ENCODE measurements around the gene RSKR. TPM values are rescaled to one million over a fixed set of nuclear protein-coding genes. Genes with fewer than 3 reads are reported as not detected.
"Not testable (repeated sequence)": the region's sequence is repeated elsewhere in the genome, so short reads cannot be mapped to it uniquely, and the experiment has no call there.

Gene RSKR, protein sequence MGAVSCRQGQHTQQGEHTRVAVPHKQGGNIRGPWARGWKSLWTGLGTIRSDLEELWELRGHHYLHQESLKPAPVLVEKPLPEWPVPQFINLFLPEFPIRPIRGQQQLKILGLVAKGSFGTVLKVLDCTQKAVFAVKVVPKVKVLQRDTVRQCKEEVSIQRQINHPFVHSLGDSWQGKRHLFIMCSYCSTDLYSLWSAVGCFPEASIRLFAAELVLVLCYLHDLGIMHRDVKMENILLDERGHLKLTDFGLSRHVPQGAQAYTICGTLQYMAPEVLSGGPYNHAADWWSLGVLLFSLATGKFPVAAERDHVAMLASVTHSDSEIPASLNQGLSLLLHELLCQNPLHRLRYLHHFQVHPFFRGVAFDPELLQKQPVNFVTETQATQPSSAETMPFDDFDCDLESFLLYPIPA
- 7.3 and 16.2 TPM in 2 replicates for total RNA-seq
- polyA plus RNA-seq, result 2.8 and 3.5 TPM in 2 replicates

DNA sequence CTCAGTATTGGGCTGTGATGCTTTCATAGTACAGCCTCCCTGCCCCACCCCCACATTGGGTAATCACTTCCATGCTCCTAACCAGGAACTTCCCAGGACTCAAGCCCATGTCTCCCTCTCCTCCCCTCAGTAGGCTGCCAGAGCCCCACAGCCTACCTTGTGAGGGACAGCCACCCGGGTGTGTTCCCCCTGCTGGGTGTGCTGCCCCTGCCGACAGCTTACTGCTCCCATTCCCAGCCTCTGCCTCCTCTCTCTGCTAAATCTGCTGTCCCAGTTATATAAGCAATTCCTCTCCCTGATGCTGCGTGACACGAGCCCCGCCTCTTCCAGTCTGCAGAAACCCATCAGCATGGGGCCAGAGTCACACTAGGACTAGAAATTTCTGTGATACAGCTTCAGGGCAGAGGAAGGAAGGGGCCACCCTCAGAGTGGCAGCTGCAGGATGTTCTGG, at the start of gene RSKR:
Gene RSKR, minus strand, starts transcription at position 255 of the 451 bp plus-strand sequence. Its CDS starts 24 bp downstream, at position 231.
- Histone ChIP-seq H3K27ac (no peak within 1 kb of the TSS), H3K36me3 (peaks cover 44% of the 10 kb centered on the region), H3K4me1 (ENCODE audit: low read depth) (no peaks in the 10 kb centered on the region), H3K27me3 (no peaks in the 10 kb centered on the region), H3K9me3 (ENCODE audit: low read depth) (no peaks in the 10 kb centered on the region), H3K4me3 (no peak within 1 kb of the TSS)
- TF ChIP-seq, protein P1, sequence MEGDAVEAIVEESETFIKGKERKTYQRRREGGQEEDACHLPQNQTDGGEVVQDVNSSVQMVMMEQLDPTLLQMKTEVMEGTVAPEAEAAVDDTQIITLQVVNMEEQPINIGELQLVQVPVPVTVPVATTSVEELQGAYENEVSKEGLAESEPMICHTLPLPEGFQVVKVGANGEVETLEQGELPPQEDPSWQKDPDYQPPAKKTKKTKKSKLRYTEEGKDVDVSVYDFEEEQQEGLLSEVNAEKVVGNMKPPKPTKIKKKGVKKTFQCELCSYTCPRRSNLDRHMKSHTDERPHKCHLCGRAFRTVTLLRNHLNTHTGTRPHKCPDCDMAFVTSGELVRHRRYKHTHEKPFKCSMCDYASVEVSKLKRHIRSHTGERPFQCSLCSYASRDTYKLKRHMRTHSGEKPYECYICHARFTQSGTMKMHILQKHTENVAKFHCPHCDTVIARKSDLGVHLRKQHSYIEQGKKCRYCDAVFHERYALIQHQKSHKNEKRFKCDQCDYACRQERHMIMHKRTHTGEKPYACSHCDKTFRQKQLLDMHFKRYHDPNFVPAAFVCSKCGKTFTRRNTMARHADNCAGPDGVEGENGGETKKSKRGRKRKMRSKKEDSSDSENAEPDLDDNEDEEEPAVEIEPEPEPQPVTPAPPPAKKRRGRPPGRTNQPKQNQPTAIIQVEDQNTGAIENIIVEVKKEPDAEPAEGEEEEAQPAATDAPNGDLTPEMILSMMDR (IDR thresholded peaks at IDR 0.05; ENCODE audit: low read depth, low read length), result no peak
- DNase-seq (ENCODE audit: low read depth in 1 of 2, low spot score in 1 of 2), result no peak

DNA sequence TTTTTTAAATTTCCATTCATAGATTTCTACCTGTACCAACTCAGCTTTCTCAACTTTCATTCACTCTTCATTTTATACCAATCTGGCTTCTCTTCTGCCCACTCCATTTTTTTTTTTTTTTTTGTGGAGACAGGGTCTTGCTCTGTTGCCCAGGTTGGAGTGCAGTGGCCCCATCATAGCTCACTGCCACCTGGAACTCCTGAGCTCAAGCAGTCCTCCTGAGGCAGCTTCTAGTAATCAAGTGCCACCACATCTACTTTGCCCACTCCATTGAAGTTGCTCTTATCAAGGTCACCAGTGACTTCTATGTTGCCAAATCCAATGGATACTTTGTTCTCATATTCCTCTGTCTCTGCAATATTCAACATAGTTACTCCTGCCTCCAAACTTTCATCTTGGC, 49.7 kb upstream of the RSKR start:
- no peaks in the 10 kb centered on the region for H3K27me3 ChIP-seq
- no peak overlapping the region for H3K4me3 ChIP-seq
- peaks cover 14% of the 10 kb centered on the region for H3K4me1 ChIP-seq (ENCODE audit: low read depth)
- no peak for DNase-seq (ENCODE audit: low read depth in 1 of 2, low spot score in 1 of 2)
- H3K27ac ChIP-seq, result no peak overlapping the region
- H3K36me3 ChIP-seq, result peaks cover 13% of the 10 kb centered on the region
- H3K9me3 ChIP-seq (ENCODE audit: low read depth), result no peaks in the 10 kb centered on the region
- TF ChIP-seq, protein P1 (IDR thresholded peaks at IDR 0.05; ENCODE audit: low read depth, low read length), result no peak

DNA sequence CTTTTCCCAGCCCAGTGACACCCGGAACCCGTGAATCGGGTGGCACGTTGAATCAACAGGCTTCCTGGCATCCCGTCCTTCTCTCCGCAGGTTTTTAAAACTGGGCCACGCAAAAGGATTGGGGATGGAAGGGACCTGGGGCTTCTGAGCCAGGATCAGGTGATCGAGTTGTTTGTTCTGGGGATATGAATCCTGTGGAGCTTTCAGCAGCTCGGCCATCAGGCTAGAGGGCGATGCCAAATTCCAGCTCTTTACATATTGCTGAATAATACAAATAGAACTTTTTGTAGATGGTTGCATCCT, 48.5 kb upstream of the RSKR start:
- Histone ChIP-seq H3K36me3 (peaks cover 7% of the 10 kb centered on the region), H3K4me3 (peak overlapping the region; percentile 73), H3K4me1 (ENCODE audit: low read depth) (peaks cover 14% of the 10 kb centered on the region), H3K9me3 (ENCODE audit: low read depth) (no peaks in the 10 kb centered on the region), H3K27ac (peak overlapping the region; percentile 98), H3K27me3 (no peaks in the 10 kb centered on the region)
- TF ChIP-seq, protein P1 (IDR thresholded peaks at IDR 0.05; ENCODE audit: low read depth, low read length), result no peak
- DNase-seq (ENCODE audit: low read depth in 1 of 2, low spot score in 1 of 2), result no peak

DNA sequence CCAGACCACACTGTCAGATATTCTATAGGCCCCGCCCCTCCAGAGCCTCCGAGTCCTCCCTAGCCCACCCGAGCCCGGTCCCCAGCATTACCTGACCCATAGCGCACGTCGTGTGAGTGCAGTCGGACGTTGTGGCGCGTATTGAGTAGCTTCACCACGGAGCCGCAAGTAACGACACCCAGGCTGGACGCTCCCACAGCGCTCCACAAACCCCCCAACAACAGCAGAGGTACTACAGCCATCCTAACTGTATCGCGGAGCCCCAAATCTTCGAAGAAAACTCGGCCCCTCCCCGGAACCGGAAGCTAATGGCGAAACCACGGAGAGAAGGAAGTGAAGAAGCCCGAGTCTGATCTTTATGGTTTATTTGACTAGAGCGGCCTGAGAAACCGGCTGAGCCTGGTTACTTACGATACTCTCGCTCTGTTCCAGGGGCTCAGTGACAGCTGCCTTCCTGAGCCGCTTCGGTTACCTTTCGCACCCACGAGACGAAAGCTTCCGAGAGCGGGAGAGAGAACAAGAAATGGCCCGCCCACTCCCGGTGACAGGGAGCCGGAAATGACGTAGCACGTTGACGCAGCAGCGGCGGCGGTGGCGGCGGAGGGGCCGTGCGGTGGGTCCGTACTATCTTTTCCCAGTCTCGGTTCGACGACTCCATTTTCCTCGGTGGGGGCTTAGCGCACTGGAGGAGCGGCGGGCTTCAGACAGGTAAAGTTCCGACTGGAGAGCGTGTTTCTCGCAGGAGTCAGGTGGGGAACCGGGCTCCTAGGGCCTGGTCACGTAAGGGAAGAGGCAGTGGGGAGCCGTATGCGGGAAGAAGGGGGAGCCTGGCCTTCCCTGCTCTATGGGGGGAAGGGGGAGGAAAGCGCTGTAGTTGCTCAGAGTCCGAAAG, 47.9 kb upstream of the RSKR start, which contains the start of the genes SDF2 and SUPT6H:
Gene SDF2, minus strand, starts transcription at position 272 of the 892 bp plus-strand sequence. Its CDS starts 30 bp downstream, at position 242.
Gene SUPT6H, plus strand, starts transcription at position 571 of the 892 bp plus-strand sequence. CDS start 11,197 bp downstream, outside the sequence.
- DNase-seq (ENCODE audit: low read depth in 1 of 2, low spot score in 1 of 2), result peak; percentile 88 to 93
- H3K36me3 ChIP-seq, result peaks cover 7% of the 10 kb centered on the region
- TF ChIP-seq, protein P1 (IDR thresholded peaks at IDR 0.05; ENCODE audit: low read depth, low read length), result no peak

DNA sequence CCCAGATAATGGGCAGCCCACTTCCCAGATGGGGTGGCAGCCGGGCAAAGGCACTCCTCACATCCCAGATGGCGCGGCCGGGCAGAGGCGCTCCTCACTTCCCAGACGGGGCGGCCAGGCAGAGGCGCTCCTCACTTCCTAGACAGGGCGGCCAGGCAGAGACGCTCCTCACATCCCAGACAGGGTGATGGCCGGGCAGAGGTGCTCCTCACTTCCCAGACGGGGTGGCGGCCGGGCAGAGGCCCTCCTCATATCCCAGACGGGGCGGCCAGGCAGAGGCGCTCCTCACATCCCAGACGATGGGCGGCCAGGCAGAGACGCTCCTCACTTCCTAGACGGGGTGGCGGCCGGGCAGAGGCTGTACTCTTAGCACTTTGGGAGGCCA, 45.5 kb upstream of the RSKR start:
- H3K36me3 ChIP-seq; DNase-seq (ENCODE audit: low read depth in 1 of 2, low spot score in 1 of 2); H3K27me3 ChIP-seq; H3K27ac ChIP-seq; H3K4me3 ChIP-seq; H3K9me3 ChIP-seq (ENCODE audit: low read depth): not testable (repeated sequence)
- H3K4me1 ChIP-seq (ENCODE audit: low read depth), result peaks cover 14% of the 10 kb centered on the region

More for the DNA sequence above, 47.9 kb upstream of the RSKR start, which contains the start of the genes SDF2 and SUPT6H:
- H3K27ac ChIP-seq, result peak within 1 kb of the TSS; percentile 98
- peak within 1 kb of the TSS; percentile 73 for H3K4me3 ChIP-seq
- peaks cover 14% of the 10 kb centered on the region for H3K4me1 ChIP-seq (ENCODE audit: low read depth)
- H3K9me3 ChIP-seq (ENCODE audit: low read depth), result no peaks in the 10 kb centered on the region
- H3K27me3 ChIP-seq, result no peaks in the 10 kb centered on the region

DNA sequence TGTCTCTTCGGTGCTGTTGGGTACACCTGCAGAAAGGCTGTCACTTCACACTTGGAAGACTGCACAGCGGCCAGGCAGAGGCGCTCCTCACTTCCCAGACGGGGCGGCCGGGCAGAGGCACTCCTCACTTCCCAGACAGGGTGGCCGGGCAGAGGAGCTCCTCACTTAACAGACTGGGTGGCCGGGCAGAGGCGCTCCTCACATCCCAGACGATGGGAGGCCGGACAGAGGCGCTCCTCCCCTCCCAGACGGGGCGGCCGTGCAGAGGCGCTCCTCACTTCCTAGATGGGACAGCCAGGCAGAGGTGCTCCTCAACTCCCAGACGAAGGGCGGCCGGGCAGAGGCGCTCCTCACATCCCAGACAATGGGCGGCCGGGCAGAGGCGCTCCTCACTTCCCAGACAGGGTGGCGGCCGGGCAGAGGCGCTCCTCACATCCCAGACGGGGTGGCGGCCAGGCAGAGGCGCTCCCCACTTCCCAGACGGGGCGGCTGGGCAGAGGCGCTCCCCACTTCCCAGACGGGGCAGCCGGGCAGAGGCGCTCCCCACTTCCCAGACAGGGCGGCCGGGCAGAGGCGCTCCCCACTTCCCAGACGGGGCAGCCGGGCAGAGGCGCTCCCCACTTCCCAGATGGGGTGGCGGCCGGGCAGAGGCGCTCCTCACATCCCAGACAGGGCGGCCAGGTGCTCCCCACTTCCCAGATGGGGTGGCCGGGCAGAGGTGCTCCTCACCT, 44.9 kb upstream of the RSKR start:
- H3K9me3 ChIP-seq (ENCODE audit: low read depth); H3K27ac ChIP-seq; H3K36me3 ChIP-seq; DNase-seq (ENCODE audit: low read depth in 1 of 2, low spot score in 1 of 2); H3K27me3 ChIP-seq; H3K4me3 ChIP-seq: not testable (repeated sequence)
- H3K4me1 ChIP-seq (ENCODE audit: low read depth), result peaks cover 14% of the 10 kb centered on the region

DNA sequence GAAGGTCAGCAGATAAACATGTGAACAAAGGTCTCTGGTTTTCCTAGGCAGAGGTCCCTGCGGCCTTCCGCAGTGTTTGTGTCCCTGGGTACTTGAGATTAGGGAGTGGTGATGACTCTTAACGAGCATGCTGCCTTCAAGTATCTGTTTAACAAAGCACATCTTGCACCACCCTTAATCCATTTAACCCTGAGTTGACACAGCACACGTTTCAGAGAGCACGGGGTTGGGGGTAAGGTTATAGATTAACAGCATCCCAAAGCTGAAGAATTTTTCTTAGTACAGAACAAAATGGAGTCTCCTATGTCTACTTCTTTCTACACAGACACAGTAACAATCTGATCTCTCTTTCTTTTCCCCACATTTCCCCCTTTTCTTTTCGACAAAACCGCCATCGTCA, 44.4 kb upstream of the RSKR start:
- H3K4me1 ChIP-seq (ENCODE audit: low read depth), result peaks cover 11% of the 10 kb centered on the region
- DNase-seq (ENCODE audit: low read depth in 1 of 2, low spot score in 1 of 2); H3K27me3 ChIP-seq; H3K36me3 ChIP-seq; H3K9me3 ChIP-seq (ENCODE audit: low read depth); H3K4me3 ChIP-seq; H3K27ac ChIP-seq: not testable (repeated sequence)
